Activated CD4-positive, alpha-beta T cell treated with anti-CD3 and anti-CD28 coated beads, Interleukin-2, amount 10 ng/mL, durations not matched to agents 7 days and 5 days (primary cell): ENCODE data around the gene KRT12. TPM values are rescaled to one million over a fixed set of nuclear protein-coding genes. Genes with fewer than 3 reads are reported as not detected.

ENCODE experiments used
- CTCF ChIA-PET: fragments of 350-600 bp; sonication (Branson Sonifier 250); formaldehyde crosslinking; loops from one replicate; lab custom pipeline; 2021; ENCODE audit warnings: antibody characterized with exemption; lab: Charles Lee
- POLR2A ChIA-PET: fragments of 350-600 bp; sonication (Branson Sonifier 250); formaldehyde crosslinking; loops from one replicate; lab custom pipeline; 2021; ENCODE audit warnings: antibody characterized with exemption; lab: Charles Lee
- DNase-seq: peaks from one replicate; pipeline ENCODE4 v3.0.0-alpha.2; 2020
- H3K27ac Mint-ChIP-seq: one replicate; pipeline ENCODE4 v1.8.0; 2021; ENCODE audit warnings: mild to moderate bottlenecking, moderate library complexity, mixed read lengths
- H3K27me3 Mint-ChIP-seq: one replicate; pipeline ENCODE4 v1.8.0; 2021; ENCODE audit warnings: mixed read lengths
- H3K36me3 Mint-ChIP-seq: one replicate; pipeline ENCODE4 v1.8.0; 2021; ENCODE audit warnings: low read depth, mixed read lengths
- H3K4me1 Mint-ChIP-seq: one replicate; pipeline ENCODE4 v1.8.0; 2021; ENCODE audit warnings: mixed read lengths
- H3K4me3 Mint-ChIP-seq: one replicate; pipeline ENCODE4 v1.8.0; 2021; ENCODE audit warnings: mild to moderate bottlenecking, moderate library complexity, mixed read lengths
- H3K9me3 Mint-ChIP-seq: one replicate; pipeline ENCODE4 v1.8.0; 2021; ENCODE audit warnings: mixed read lengths
- total RNA-seq, 2 experiments: library from RNA; stranded (reverse); gene quantifications; one replicate each; pipeline ENCODE4 v1.2.3, GENCODE V29; 2021

The KRT12 gene
- total RNA-seq, 2 experiments from 2014 or later = not detected

DNA sequence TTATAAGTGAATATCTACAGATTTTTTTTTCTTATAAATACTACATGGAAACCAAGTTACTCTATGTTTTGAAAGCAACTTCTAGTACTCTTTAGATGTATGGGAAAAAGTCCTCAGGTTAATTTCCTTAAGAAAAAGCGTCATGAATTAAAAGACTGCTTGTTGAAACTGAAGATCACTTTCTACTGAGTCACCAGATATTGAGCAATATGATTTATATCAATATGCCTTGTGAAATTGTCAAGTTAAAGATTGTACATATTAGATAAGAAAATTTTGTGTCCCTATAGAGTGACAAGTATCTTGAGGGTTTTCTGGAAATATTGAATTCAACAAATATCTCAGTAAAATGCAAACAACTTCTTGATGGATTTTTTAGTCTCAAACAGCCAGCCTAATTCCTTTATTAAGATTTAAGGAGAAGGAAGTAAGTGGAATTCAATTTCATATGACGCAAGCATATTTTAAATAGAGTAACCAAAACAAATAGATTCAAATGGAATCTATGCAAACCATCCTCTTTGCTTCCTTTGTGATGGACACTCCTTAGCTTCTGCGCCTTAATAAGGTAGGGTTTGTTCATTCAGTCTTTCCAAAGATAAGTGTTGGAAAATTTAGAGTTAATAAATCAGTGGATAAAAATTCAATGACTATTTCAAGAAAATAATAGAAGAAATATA, 16.6 kb downstream of the KRT12 start:
- Mint-ChIP-seq H3K36me3 (no peaks in the 10 kb centered on the region), H3K4me3 (no peak overlapping the region), H3K27me3 (peaks cover 42% of the 10 kb centered on the region), H3K4me1 (no peaks in the 10 kb centered on the region), H3K27ac (no peak overlapping the region), H3K9me3 (no peaks in the 10 kb centered on the region)
- ChIA-PET CTCF (no interaction called here), POLR2A (no interaction called here)
- DNase-seq = no peak

DNA sequence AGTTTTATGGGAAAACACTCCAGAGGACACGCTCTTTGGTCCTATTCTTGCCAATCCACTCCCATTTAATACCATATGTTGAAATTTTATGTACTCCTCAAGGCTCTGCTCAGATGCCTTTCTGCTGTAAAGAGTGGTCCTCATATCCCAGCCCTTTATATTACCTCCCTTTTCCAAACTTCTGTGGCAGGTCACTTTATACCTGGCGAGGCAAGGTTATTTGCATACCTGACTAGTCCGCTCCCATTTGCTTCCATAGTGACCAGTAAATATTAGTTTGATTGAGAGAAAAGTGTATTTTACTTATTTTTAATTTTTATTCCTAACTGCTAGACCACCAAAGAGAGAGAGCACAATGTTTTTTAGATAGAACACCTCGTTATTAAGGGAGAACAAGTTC, 17.3 kb downstream of the KRT12 start:
- H3K4me1 Mint-ChIP-seq = no peaks in the 10 kb centered on the region
- CTCF ChIA-PET = no interaction called here
- H3K4me3 Mint-ChIP-seq = no peak overlapping the region
- POLR2A ChIA-PET = interaction anchor here (0.7 kb wide), 1 partner anchor 18 kb away, joined by 3 read pairs; no protein-coding TSS in a partner anchor
- H3K9me3 Mint-ChIP-seq = no peaks in the 10 kb centered on the region
- H3K36me3 Mint-ChIP-seq = no peaks in the 10 kb centered on the region
- DNase-seq = no peak
- H3K27ac Mint-ChIP-seq = no peak overlapping the region
- H3K27me3 Mint-ChIP-seq = peaks cover 48% of the 10 kb centered on the region

DNA sequence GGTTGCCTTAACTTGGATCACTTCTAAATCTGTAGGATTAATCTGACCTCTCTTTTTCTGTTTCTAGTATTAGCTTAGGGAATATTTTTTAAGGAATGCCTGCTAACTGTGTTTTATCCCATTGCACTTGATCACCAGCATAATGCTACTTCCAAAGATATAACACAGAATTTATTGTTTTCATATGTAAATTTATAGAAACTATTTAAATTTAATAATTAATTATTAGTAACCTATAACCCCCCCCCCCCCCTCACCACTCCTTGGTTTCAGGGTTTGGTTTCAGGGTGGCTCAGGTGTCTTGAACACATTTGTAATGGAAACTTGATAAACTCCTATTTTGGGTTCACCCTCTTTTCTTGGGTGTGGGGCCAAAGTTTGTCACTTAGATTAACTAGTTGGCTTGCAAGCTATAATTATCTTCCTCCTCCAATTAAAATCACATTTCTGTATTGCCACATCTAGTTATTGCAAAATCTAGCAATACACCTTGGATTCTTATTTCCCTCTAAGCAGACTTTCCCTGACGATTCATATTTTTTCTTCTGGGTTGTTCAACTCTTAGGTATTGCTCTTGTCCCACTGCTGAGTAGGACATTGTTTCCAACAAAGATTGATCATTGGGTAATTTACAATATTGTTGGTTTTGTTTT, 18.3 kb downstream of the KRT12 start:
- CTCF ChIA-PET = no interaction called here
- Mint-ChIP-seq H3K4me1 (no peaks in the 10 kb centered on the region), H3K36me3 (no peaks in the 10 kb centered on the region), H3K9me3 (no peaks in the 10 kb centered on the region), H3K27ac (no peak overlapping the region), H3K27me3 (peaks cover 50% of the 10 kb centered on the region), H3K4me3 (no peak overlapping the region)
- POLR2A ChIA-PET = interaction anchor here (0.7 kb wide), 1 partner anchor 17 kb away, joined by 3 read pairs; no protein-coding TSS in a partner anchor
- no peak for DNase-seq

DNA sequence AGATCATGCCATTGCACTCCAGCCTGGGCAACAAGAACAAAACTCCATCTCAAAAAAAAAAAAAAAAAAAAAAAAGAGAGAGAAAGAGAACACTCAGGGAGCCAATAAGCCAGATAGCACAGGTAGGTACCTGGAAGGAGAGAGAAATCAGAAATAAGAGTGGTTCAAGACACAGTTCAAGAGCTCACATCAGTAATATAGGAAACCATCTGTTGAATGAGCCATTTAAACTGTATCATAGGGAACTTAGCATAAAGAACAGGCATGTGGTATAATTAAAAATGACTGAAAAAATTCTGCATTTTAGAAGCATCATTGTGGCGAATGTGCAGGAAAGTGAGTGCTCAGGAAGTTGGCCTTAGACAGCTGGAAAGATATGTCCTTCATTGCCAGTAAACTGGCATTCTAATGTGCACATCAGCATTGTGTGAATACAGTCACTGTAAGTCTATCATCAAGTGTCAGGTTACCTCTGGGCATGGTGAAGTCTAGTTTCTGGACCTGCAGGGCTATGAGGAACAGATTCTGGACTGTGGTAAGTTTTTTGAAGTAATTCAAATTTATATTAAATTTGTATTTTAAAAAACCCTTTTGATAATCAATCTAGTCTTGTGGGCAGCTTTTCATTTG, 20.4 kb downstream of the KRT12 start:
- H3K4me3 Mint-ChIP-seq = no peak overlapping the region
- CTCF ChIA-PET = interaction anchor here (1.8 kb wide), 1 partner anchor 703 kb away, joined by 5 read pairs; no protein-coding TSS in a partner anchor
- no peaks in the 10 kb centered on the region for H3K36me3 Mint-ChIP-seq
- POLR2A ChIA-PET = no interaction called here
- DNase-seq = no peak
- peaks cover 42% of the 10 kb centered on the region for H3K27me3 Mint-ChIP-seq
- no peaks in the 10 kb centered on the region for H3K9me3 Mint-ChIP-seq
- no peaks in the 10 kb centered on the region for H3K4me1 Mint-ChIP-seq
- H3K27ac Mint-ChIP-seq = no peak overlapping the region

DNA sequence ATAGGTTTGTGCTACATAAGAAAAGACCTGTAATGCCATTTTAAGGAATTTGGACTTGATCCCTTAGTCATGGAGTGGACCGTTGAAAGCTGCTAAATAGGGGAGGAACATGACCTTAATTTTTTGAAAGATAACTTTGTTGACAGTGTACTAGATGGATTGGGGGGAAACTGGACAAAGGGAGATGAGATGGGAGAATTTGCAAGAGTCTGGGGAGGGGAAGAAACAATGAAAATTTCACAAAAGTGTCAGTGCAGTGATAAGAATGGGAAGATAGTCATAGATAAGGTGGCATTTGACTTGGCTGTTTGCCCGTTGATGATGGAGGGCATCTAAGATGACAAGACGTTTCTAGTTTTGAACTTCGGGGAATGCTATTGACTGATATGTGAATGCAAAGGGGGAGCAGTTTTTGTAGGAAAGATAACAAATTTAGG, 22.3 kb downstream of the KRT12 start:
- POLR2A ChIA-PET = no interaction called here
- H3K36me3 Mint-ChIP-seq = no peaks in the 10 kb centered on the region
- H3K27ac Mint-ChIP-seq = no peak overlapping the region
- DNase-seq = no peak
- peaks cover 41% of the 10 kb centered on the region for H3K27me3 Mint-ChIP-seq
- CTCF ChIA-PET = interaction anchor here (0.6 kb wide), 1 partner anchor 717 kb away, joined by 4 read pairs; no protein-coding TSS in a partner anchor
- H3K4me1 Mint-ChIP-seq = no peaks in the 10 kb centered on the region
- no peaks in the 10 kb centered on the region for H3K9me3 Mint-ChIP-seq
- H3K4me3 Mint-ChIP-seq = no peak overlapping the region

DNA sequence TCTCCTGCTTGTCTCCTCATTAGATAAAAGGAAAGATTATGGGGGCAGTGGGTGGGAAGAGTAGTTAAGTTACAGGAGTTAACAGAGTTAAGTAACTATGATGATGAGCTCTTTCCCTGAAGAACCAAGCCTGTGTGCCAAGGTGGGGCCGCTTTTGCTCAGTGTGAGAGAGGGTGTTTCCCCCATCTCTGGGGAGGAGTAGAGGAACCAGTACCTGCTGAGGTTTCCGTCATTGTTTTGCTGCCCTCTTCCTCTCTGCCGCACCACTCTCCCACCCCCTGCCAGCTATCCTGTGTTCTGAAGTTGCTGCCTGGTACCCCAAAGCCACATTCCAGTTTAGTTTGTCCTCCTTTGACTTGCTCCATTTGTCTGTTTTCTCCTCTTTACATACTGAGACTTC, 23.8 kb downstream of the KRT12 start:
- Mint-ChIP-seq H3K4me3 (no peak overlapping the region), H3K9me3 (no peaks in the 10 kb centered on the region), H3K4me1 (no peaks in the 10 kb centered on the region), H3K27ac (no peak overlapping the region), H3K27me3 (peaks cover 32% of the 10 kb centered on the region), H3K36me3 (no peaks in the 10 kb centered on the region)
- no peak for DNase-seq
- ChIA-PET POLR2A (no interaction called here), CTCF (interaction anchor here (1.1 to 1.2 kb wide), 3 partner anchors 9 to 18 kb away, joined by 3 to 4 read pairs (median 3); no protein-coding TSS in a partner anchor)

DNA sequence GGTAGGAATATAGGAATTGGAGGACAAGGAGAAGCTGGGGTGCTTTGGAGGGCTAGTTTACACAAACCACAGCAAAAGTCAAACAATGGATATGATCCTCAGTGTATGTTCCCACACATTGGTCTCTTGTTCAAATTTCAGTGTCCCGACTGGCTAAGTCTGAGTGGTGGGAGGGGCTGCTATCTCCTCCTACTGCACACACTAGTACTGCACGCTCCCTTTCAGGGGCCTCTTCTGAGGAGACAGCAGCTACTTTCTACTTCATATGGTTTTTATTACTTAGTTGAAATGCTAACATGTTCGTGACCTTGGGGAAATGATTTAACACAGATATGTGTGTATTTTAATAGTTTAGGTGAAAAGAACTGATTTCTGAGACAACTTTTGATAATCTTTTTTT, 25.8 kb downstream of the KRT12 start:
- no peak for DNase-seq
- Mint-ChIP-seq H3K9me3 (no peaks in the 10 kb centered on the region), H3K27ac (no peak overlapping the region), H3K27me3 (peaks cover 23% of the 10 kb centered on the region), H3K4me3 (no peak overlapping the region), H3K36me3 (no peaks in the 10 kb centered on the region), H3K4me1 (no peaks in the 10 kb centered on the region)
- CTCF ChIA-PET = no interaction called here
- POLR2A ChIA-PET = no interaction called here

DNA sequence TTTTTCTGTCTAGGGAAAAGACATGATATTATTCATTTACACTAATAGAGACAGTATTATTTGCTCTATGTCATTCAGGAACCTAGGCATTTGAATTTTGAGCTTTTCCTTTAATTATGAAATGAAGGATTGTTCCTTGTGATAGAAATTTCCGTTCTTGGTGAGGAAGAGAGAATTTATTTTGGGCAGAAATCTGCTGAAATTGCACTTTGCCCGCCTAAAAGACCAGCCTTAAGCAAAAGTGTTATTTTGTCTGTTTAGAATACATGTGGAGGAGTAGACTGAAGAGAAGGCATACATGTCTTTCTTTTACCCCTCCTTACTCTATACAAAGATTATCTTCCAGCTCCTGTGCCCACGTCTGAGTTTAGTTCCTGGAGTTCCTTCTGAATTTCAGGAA, 27.8 kb downstream of the KRT12 start:
- H3K27me3 Mint-ChIP-seq = peaks cover 6% of the 10 kb centered on the region
- H3K4me1 Mint-ChIP-seq = no peaks in the 10 kb centered on the region
- peaks cover 5% of the 10 kb centered on the region for H3K36me3 Mint-ChIP-seq
- no peak overlapping the region for H3K4me3 Mint-ChIP-seq
- ChIA-PET CTCF (interaction anchor here (1.4 kb wide), 1 partner anchor 12 kb away, joined by 3 read pairs; no protein-coding TSS in a partner anchor), POLR2A (no interaction called here)
- no peaks in the 10 kb centered on the region for H3K9me3 Mint-ChIP-seq
- no peak for DNase-seq
- no peak overlapping the region for H3K27ac Mint-ChIP-seq

DNA sequence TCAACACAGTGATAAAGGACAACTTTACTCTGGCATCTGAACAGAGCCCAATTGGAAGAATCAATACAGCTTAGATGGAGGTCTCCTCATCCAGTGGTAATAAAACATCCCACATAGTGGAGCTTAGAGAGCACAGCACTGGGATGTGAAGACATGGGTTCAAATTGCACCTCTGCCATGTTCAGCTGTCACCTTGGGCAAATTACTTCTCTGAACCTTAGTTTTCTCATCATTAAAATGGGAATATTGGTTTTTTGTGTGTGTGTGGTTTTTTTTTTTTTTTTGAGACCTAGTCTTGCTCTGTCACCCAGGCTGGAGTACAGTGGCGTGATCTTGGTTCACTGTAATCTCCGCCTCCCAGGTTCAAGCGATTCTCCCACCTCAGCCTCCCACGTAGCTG, 31.0 kb downstream of the KRT12 start:
- Mint-ChIP-seq H3K27me3 (no peaks in the 10 kb centered on the region), H3K27ac (no peak overlapping the region), H3K4me3 (no peak overlapping the region), H3K4me1 (peaks cover 7% of the 10 kb centered on the region), H3K9me3 (no peaks in the 10 kb centered on the region), H3K36me3 (peaks cover 5% of the 10 kb centered on the region)
- DNase-seq = no peak
- CTCF ChIA-PET = no interaction called here
- POLR2A ChIA-PET = no interaction called here

DNA sequence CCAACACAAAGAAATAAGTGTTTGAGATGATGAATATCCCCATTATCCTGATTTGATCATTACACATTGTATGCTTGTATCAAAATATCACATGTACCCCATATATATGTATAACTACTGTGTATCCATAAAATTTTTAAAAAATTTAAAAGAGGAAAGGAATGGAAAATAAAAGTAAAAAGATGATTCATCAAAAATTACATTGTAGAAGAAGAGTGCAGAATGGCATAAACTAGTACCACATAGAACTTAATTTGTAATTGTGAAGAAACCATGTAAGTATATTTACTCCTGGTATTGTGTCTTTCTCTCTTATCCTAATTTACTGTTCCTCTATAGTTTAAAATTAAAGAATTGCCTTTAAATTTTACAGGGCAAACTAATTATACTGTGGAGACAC, 33.1 kb downstream of the KRT12 start:
- H3K36me3 Mint-ChIP-seq = peaks cover 5% of the 10 kb centered on the region
- H3K9me3 Mint-ChIP-seq = no peaks in the 10 kb centered on the region
- no peak overlapping the region for H3K27ac Mint-ChIP-seq
- no peak overlapping the region for H3K4me3 Mint-ChIP-seq
- DNase-seq = no peak
- ChIA-PET CTCF (interaction anchor here (1.4 kb wide), 1 partner anchor 9 kb away, joined by 3 read pairs; no protein-coding TSS in a partner anchor), POLR2A (no interaction called here)
- H3K4me1 Mint-ChIP-seq = peaks cover 7% of the 10 kb centered on the region
- H3K27me3 Mint-ChIP-seq = no peaks in the 10 kb centered on the region

DNA sequence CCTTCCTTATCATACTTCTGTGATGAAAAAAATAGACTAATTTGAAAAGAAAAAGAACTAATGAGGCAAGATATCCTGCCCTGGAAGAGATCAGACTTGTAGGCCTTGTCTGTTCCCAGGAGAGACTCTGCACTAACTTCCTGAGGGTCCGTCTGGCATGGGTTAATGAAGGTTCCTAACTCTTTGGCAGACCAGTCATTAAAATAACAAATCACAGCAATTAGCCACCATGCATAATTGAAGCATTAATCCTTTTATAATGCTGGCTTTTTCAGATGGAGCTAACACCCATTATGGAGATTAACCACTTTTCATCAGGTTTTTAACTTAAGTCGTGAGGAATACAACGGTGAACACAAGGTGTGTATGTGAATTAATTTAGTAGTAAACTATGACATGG, 34.2 kb downstream of the KRT12 start:
- CTCF ChIA-PET = interaction anchor here (1.2 to 1.4 kb wide), 2 partner anchors 8 to 834 kb away, joined by 3 to 4 read pairs; no protein-coding TSS in a partner anchor
- H3K36me3 Mint-ChIP-seq = peaks cover 5% of the 10 kb centered on the region
- POLR2A ChIA-PET = no interaction called here
- no peak for DNase-seq
- no peaks in the 10 kb centered on the region for H3K27me3 Mint-ChIP-seq
- H3K27ac Mint-ChIP-seq = no peak overlapping the region
- no peak overlapping the region for H3K4me3 Mint-ChIP-seq
- no peaks in the 10 kb centered on the region for H3K9me3 Mint-ChIP-seq
- H3K4me1 Mint-ChIP-seq = peaks cover 12% of the 10 kb centered on the region

DNA sequence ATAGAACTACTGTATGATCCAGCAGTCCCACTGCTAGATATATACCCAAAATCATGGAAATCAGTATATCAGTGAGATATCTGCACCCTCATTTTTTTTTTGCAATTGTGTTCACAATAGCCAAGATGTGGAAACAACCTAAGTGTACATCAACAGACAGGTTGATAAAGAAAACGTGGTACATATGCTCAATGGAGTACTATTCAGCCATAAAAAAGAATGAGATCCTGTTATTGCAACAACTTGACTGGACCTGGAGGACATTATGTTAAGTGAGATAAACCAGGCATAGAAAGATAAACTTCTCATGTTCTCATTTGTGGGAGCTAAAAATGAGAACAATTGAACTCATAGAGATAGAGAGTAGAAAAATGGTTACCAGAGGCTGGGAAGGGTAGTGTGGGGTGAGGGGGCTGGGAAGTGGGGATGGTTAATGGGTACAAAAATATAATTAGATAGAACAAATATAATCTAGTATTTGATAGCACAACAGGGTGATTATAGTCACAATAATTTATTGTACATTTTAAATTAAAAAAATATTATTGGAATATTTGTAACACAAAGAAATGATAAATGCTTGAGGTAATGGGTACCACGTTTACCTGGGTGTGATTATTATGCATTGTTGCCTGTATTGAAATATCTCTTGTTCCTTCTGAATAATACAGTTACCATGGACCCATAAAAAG, 36.8 kb downstream of the KRT12 start:
- Mint-ChIP-seq H3K27me3 (no peaks in the 10 kb centered on the region), H3K4me3 (no peak overlapping the region), H3K9me3 (no peaks in the 10 kb centered on the region), H3K27ac (no peak overlapping the region), H3K36me3 (no peaks in the 10 kb centered on the region), H3K4me1 (peaks cover 24% of the 10 kb centered on the region)
- ChIA-PET CTCF (no interaction called here), POLR2A (no interaction called here)
- DNase-seq = no peak
